GM12892 (cell line): Measurements from ENCODE around the gene KCNH1.

Source experiments
- POLR2A ChIP-seq: IDR thresholded peaks from 2 replicates; pipeline ENCODE4 v1.6.1; 2011; ENCODE audit warnings: low read depth, low read length, control low read depth
- POLR2AphosphoS5 ChIP-seq: IDR thresholded peaks from 2 replicates; pipeline ENCODE4 v1.6.1; 2011; ENCODE audit warnings: low read depth, low read length, control low read depth
- TAF1 ChIP-seq: IDR thresholded peaks from 2 replicates; pipeline ENCODE4 v1.6.1; 2011; ENCODE audit warnings: low read depth, mild to moderate bottlenecking, control low read depth, low read length, borderline replicate concordance

DNA sequence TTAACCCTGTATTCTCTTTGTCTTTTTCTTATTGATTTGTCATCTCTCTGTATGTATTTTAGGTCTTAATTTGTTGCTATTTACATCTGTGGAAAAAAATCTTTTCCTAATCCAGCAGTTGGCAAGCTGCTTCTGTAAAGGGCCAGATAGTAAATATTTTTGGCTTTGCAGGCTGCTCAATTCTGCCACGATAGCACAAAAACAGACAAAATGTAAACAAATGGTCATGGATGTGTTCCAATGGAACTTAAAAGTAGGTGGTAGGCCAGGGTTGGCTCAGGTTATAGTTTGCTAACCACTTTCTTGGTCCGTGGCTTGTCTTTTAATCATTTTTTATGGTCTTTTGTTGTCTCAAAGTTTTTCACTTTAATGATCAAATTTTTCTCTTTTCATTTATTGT is 433.4 kb downstream of the KCNH1 start:
- TF ChIP-seq POLR2AphosphoS5, result no peak
- no peak for TF ChIP-seq POLR2A
- TF ChIP-seq TAF1, result no peak
